ENCODE data around the gene NMRK1. TPM values are rescaled to one million over a fixed set of nuclear protein-coding genes. Genes with fewer than 3 reads are reported as not detected.

NMRK1 gene
- total and polyA plus RNA-seq, 2 of the 13 experiments (the other 11 are each of a cell fraction or from before 2014, with no cell fraction given), result 9.1 to 12.9 TPM

GRCh38 chr9:75065510-75065909 lies 22.4 kb downstream of the NMRK1 start (continued):
- TF ChIP-seq ZMAT5 (CRISPR knock-in tag; IDR thresholded peaks at IDR 0.05; ENCODE audit: borderline replicate concordance, low read depth) (no peak), KAT2B (IDR thresholded peaks at IDR 0.05; ENCODE audit: borderline replicate concordance, low read depth, low read length) (no peak), ZNF737 (CRISPR knock-in tag; IDR thresholded peaks at IDR 0.05; ENCODE audit: borderline replicate concordance) (no peak), NCOR1 (IDR thresholded peaks at IDR 0.05; ENCODE audit: borderline replicate concordance, low read length) (no peak), ATF4 (CRISPR knock-in tag; IDR thresholded peaks at IDR 0.05) (no peak), ZNF780A (CRISPR knock-in tag; IDR thresholded peaks at IDR 0.05) (no peak), ZMAT3 (CRISPR knock-in tag; conservative IDR thresholded peaks at IDR 0.05) (no peak), ZNF891 (CRISPR knock-in tag; IDR thresholded peaks at IDR 0.05) (no peak)

GRCh38 chr9:75064307-75065025 lies 23.5 kb downstream of the NMRK1 start:
- in situ Hi-C loops (cut with HindIII; ENCODE audit: extremely low pct_ligation_motif_present, low pct_unique_long_range_greater_than_20kb), result no loop called here
- ATAC-seq (no peak), FAIRE-seq (no peak), DNase-seq (ENCODE audit: low spot score) (no peak)
- no peak overlapping the region for H3K9ac ChIP-seq (ENCODE audit: insufficient read depth, low read depth, low read length)
- TF ChIP-seq NR2F1 (CRISPR knock-in tag; IDR thresholded peaks at IDR 0.05) (no peak), RXRA (CRISPR knock-in tag; IDR thresholded peaks at IDR 0.05) (no peak), ZNF580 (CRISPR knock-in tag; IDR thresholded peaks at IDR 0.05; ENCODE audit: borderline replicate concordance, low read depth) (no peak), SNAI1 (CRISPR knock-in tag; IDR thresholded peaks at IDR 0.05; ENCODE audit: borderline replicate concordance) (no peak), STAT6 (CRISPR knock-in tag; IDR thresholded peaks at IDR 0.05; ENCODE audit: borderline replicate concordance) (no peak)
- WGBS (ENCODE audit: low lambda C conversion rate), result 69% methylated on average over 2 of the region's 2 CpGs
- ChIA-PET POLR2A (interaction anchor here (1.6 kb wide), 2 partner anchors 10 to 36 kb away, joined by 6 to 7 read pairs; partner anchors contain the start of gene CARNMT1), CTCF (ENCODE audit: low intra/inter-chr PET ratio, low total read pairs) (no interaction called here)
- H3K27ac ChIP-seq (ENCODE audit: extremely low read length, insufficient read depth, low read length), result no peak overlapping the region
- H3K79me2 ChIP-seq (ENCODE audit: insufficient read depth, low read length), result no peaks in the 10 kb centered on the region
- intact Hi-C loops (cut with micrococcal nuclease; ENCODE audit: unreplicated experiment), result no loop called here
- H3K27me3 ChIP-seq (ENCODE audit: control insufficient read depth in 1 of 2, insufficient read depth in 2 of 2, low read length in 2 of 2), result no peaks in the 10 kb centered on the region
- BruUV-seq (replicated peaks), result no TSS peak
- no peaks in the 10 kb centered on the region for H4K20me1 ChIP-seq (ENCODE audit: insufficient read depth, low read length)
- H3K4me1 ChIP-seq (ENCODE audit: insufficient read depth, low read length), result no peaks in the 10 kb centered on the region
- no peak overlapping the region for H2AFZ ChIP-seq (ENCODE audit: low read length)
- no peaks in the 10 kb centered on the region for H3K9me3 ChIP-seq (ENCODE audit: low read length)
- no peak overlapping the region for H3K4me2 ChIP-seq (ENCODE audit: low read depth, low read length)
- H3K36me3 ChIP-seq (replicated peaks in 1 of 2; ENCODE audit: control insufficient read depth in 1 of 2, insufficient read depth in 2 of 2, low read length in 2 of 2), result no peaks in the 10 kb centered on the region
- H3K4me3 ChIP-seq (replicated peaks in 1 of 3; ENCODE audit: insufficient read depth in 1 of 3, low read depth in 2 of 3, low read length in 3 of 3), result no peak overlapping the region

Data from HepG2 (cell line).